Stomach (tissue), 4 donors: ENCODE data around the gene RPL21.
"Not testable (repeated sequence)": the region's sequence is repeated elsewhere in the genome, so short reads cannot be mapped to it uniquely, and the experiment has no call there.

Source experiments
- CTCF ChIP-seq, 7 experiments: fragments of 450-650 bp in 4 of 7; fragments of 200-600 bp in 3 of 7; sonication (generic) in 3 of 7; IDR thresholded peaks; one replicate each; pipeline ENCODE4 v1.5.1; 2016 to 2019; ENCODE audit warnings: antibody characterized with exemption in 7 of 7, control low read depth in 2 of 7, mild to moderate bottlenecking in 1 of 7
- POLR2A ChIP-seq, 4 donors: fragments of 450-650 bp; IDR thresholded peaks; one replicate each; pipeline ENCODE4 v1.6.1; 2016; ENCODE audit warnings: antibody characterized with exemption in 4 of 4, control low read depth in 2 of 4, mild to moderate bottlenecking in 1 of 4, moderate library complexity in 1 of 4

DNA sequence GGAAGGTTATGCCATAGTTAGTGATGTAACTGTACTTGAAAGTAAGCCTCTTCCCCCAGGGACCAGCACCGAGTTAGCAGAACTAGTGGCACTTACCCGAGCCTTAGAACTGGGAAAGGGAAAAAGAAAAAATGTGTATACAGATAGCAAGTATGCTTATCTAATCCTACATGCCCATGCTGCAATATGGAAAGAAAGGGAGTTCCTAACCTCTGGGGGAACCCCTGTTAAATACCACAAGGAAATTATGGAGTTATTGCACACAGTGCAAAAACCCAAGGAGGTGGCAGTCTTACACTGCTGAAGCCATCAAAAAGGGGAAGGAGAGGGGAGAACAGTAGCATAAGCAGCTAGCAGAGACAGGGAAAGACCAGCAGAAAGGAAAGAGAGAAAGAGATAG lies 33.6 kb upstream of the RPL21 start:
- not testable (repeated sequence) for TF ChIP-seq POLR2A, CTCF (IDR thresholded peaks at IDR 0.05)
